HG02970 (cell line): ENCODE measurements around the gene CYP46A1.

ENCODE experiments used
- ATAC-seq: cut with Tn5 transposase; IDR thresholded peaks from one replicate; pipeline ENCODE4 v1.9.1; 2021; ENCODE audit warnings: mild to moderate bottlenecking, moderate library complexity, moderate number of reproducible peaks; ENCODE audit not compliant: unreplicated experiment, low FRiP score

The CYP46A1 gene

GRCh38 chr14:99773521-99774497 is 89.7 kb downstream of the CYP46A1 start:
- ATAC-seq, result no peak

GRCh38 chr14:99774556-99775307 is 90.6 kb downstream of the CYP46A1 start:
- no peak for ATAC-seq

GRCh38 chr14:99775351-99775750 is 91.3 kb downstream of the CYP46A1 start:
- ATAC-seq, result no peak
